IPS-18a (cell line): Measurements from ENCODE around the gene IDS.
A peak's percentile ranks its signal among the peaks of the same experiment; 100 is the strongest.
"Not testable (repeated sequence)": the region's sequence is repeated elsewhere in the genome, so short reads cannot be mapped to it uniquely, and the experiment has no call there.

ENCODE experiments used
- H3K27ac ChIP-seq: one replicate; pipeline ENCODE4 v1.5.1; 2013; ENCODE audit warnings: low read length
- H3K27me3 ChIP-seq: one replicate; pipeline ENCODE4 v1.6.1; 2013; ENCODE audit warnings: mild to moderate bottlenecking, low read length; ENCODE audit not compliant: control insufficient read depth, insufficient read depth
- H3K36me3 ChIP-seq: one replicate; pipeline ENCODE4 v1.6.1; 2013; ENCODE audit warnings: low read depth, low read length; ENCODE audit not compliant: control insufficient read depth
- H3K4me1 ChIP-seq: one replicate; pipeline ENCODE4 v1.6.1; 2013; ENCODE audit warnings: low read depth, low read length; ENCODE audit not compliant: control insufficient read depth
- H3K4me3 ChIP-seq: one replicate; pipeline ENCODE4 v1.5.1; 2013; ENCODE audit warnings: low read length
- H3K9ac ChIP-seq: one replicate; pipeline ENCODE4 v1.6.1; 2013; ENCODE audit warnings: mild to moderate bottlenecking, low read length, moderate library complexity
- H3K9me3 ChIP-seq: one replicate; pipeline ENCODE4 v1.6.1; 2013; ENCODE audit warnings: low read depth, low read length; ENCODE audit not compliant: control insufficient read depth

The IDS gene

GRCh38 chrX:149510386-149510785 lies 5.3 kb upstream of the IDS start:
- no peaks in the 10 kb centered on the region for H3K27me3 ChIP-seq
- H3K9me3 ChIP-seq = peaks cover 7% of the 10 kb centered on the region
- no peak overlapping the region for H3K4me3 ChIP-seq
- H3K36me3 ChIP-seq = no peaks in the 10 kb centered on the region
- H3K9ac ChIP-seq = no peak overlapping the region
- H3K27ac ChIP-seq = no peak overlapping the region
- H3K4me1 ChIP-seq = no peaks in the 10 kb centered on the region

- H3K27me3 ChIP-seq = no peaks in the 10 kb centered on the region
- H3K36me3 ChIP-seq = no peaks in the 10 kb centered on the region
- no peak overlapping the region for H3K27ac ChIP-seq
- H3K4me3 ChIP-seq = no peak overlapping the region
- H3K9me3 ChIP-seq = no peaks in the 10 kb centered on the region
- H3K4me1 ChIP-seq = no peaks in the 10 kb centered on the region
- no peak overlapping the region for H3K9ac ChIP-seq
These were observed 3.4 kb upstream of the IDS start for GRCh38 chrX:149508467-149508866.

- Histone ChIP-seq H3K9me3 (no peaks in the 10 kb centered on the region), H3K27me3 (no peaks in the 10 kb centered on the region), H3K27ac (no peak overlapping the region), H3K36me3 (no peaks in the 10 kb centered on the region), H3K4me1 (no peaks in the 10 kb centered on the region), H3K4me3 (no peak overlapping the region), H3K9ac (no peak overlapping the region)
These were observed 1.2 kb upstream of the IDS start for GRCh38 chrX:149506349-149506748.

GRCh38 chrX:149505671-149506070 lies 565 bp upstream of the IDS start:
- no peaks in the 10 kb centered on the region for H3K27me3 ChIP-seq
- no peak overlapping the region for H3K9ac ChIP-seq
- no peak overlapping the region for H3K27ac ChIP-seq
- H3K4me3 ChIP-seq = peak overlapping the region; percentile 30
- peaks cover 5% of the 10 kb centered on the region for H3K9me3 ChIP-seq
- H3K36me3 ChIP-seq = peaks cover 4% of the 10 kb centered on the region
- no peaks in the 10 kb centered on the region for H3K4me1 ChIP-seq

- Histone ChIP-seq H3K4me1 (no peaks in the 10 kb centered on the region), H3K36me3 (peaks cover 8% of the 10 kb centered on the region), H3K27ac (no peak overlapping the region), H3K4me3 (peak overlapping the region; percentile 55), H3K9ac (peak overlapping the region; percentile 32), H3K9me3 (peaks cover 8% of the 10 kb centered on the region), H3K27me3 (no peaks in the 10 kb centered on the region)
These were observed 736 bp downstream of the IDS start for GRCh38 chrX:149504226-149504914.

GRCh38 chrX:149503446-149503845 lies 1.7 kb downstream of the IDS start:
- not testable (repeated sequence) for H3K9me3 ChIP-seq, H3K36me3 ChIP-seq, H3K4me1 ChIP-seq, H3K27me3 ChIP-seq, H3K4me3 ChIP-seq, H3K27ac ChIP-seq, H3K9ac ChIP-seq

GRCh38 chrX:149502923-149503322 lies 2.2 kb downstream of the IDS start:
- H3K9me3 ChIP-seq, H3K9ac ChIP-seq, H3K27ac ChIP-seq, H3K4me1 ChIP-seq, H3K27me3 ChIP-seq, H3K4me3 ChIP-seq: not testable (repeated sequence)
- peaks cover 12% of the 10 kb centered on the region for H3K36me3 ChIP-seq

GRCh38 chrX:149499766-149500165 lies 5.3 kb downstream of the IDS start:
- Histone ChIP-seq H3K4me1 (no peaks in the 10 kb centered on the region), H3K27me3 (no peaks in the 10 kb centered on the region), H3K27ac (no peak overlapping the region), H3K4me3 (no peak overlapping the region), H3K9me3 (peaks cover 17% of the 10 kb centered on the region), H3K9ac (no peak overlapping the region), H3K36me3 (peaks cover 31% of the 10 kb centered on the region)

GRCh38 chrX:149498767-149499166 lies 6.3 kb downstream of the IDS start:
- Histone ChIP-seq H3K9ac (no peak overlapping the region), H3K27ac (no peak overlapping the region), H3K27me3 (no peaks in the 10 kb centered on the region), H3K4me1 (no peaks in the 10 kb centered on the region), H3K4me3 (no peak overlapping the region), H3K9me3 (peaks cover 17% of the 10 kb centered on the region), H3K36me3 (peaks cover 31% of the 10 kb centered on the region)

GRCh38 chrX:149497626-149498025 lies 7.5 kb downstream of the IDS start:
- no peak overlapping the region for H3K27ac ChIP-seq
- no peak overlapping the region for H3K9ac ChIP-seq
- no peak overlapping the region for H3K4me3 ChIP-seq
- peaks cover 19% of the 10 kb centered on the region for H3K9me3 ChIP-seq
- H3K27me3 ChIP-seq = no peaks in the 10 kb centered on the region
- H3K36me3 ChIP-seq = peaks cover 31% of the 10 kb centered on the region
- no peaks in the 10 kb centered on the region for H3K4me1 ChIP-seq

GRCh38 chrX:149497054-149497453 lies 8.1 kb downstream of the IDS start:
- Histone ChIP-seq H3K9ac (no peak overlapping the region), H3K9me3 (peaks cover 24% of the 10 kb centered on the region), H3K27me3 (no peaks in the 10 kb centered on the region), H3K36me3 (peaks cover 31% of the 10 kb centered on the region), H3K27ac (no peak overlapping the region), H3K4me1 (no peaks in the 10 kb centered on the region), H3K4me3 (no peak overlapping the region)

- Histone ChIP-seq H3K9me3 (peaks cover 23% of the 10 kb centered on the region), H3K27ac (no peak overlapping the region)
These were observed 9.5 kb downstream of the IDS start for GRCh38 chrX:149495573-149496071.

More at GRCh38 chrX:149495573-149496071, 9.5 kb downstream of the IDS start:
- H3K4me1 ChIP-seq = no peaks in the 10 kb centered on the region
- H3K4me3 ChIP-seq = no peak overlapping the region
- no peak overlapping the region for H3K9ac ChIP-seq
- no peaks in the 10 kb centered on the region for H3K27me3 ChIP-seq
- peaks cover 27% of the 10 kb centered on the region for H3K36me3 ChIP-seq
